ENCODE results near the gene AGFG1.

- TF ChIP-seq CTCF (IDR thresholded peaks at IDR 0.05; ENCODE audit: insufficient read depth, low read depth, low read length) (no peak), EZH2 (IDR thresholded peaks at IDR 0.05; ENCODE audit: insufficient read depth, low read length) (no peak)
Observed at GRCh38 chr2:227592694-227593387, 120.9 kb downstream of the AGFG1 start.

Data from astrocyte (in vitro differentiated cells and primary cell).